ENCODE results near the gene AFAP1L1.
A peak's percentile ranks its signal among the peaks of the same experiment; 100 is the strongest.

The AFAP1L1 gene

DNA sequence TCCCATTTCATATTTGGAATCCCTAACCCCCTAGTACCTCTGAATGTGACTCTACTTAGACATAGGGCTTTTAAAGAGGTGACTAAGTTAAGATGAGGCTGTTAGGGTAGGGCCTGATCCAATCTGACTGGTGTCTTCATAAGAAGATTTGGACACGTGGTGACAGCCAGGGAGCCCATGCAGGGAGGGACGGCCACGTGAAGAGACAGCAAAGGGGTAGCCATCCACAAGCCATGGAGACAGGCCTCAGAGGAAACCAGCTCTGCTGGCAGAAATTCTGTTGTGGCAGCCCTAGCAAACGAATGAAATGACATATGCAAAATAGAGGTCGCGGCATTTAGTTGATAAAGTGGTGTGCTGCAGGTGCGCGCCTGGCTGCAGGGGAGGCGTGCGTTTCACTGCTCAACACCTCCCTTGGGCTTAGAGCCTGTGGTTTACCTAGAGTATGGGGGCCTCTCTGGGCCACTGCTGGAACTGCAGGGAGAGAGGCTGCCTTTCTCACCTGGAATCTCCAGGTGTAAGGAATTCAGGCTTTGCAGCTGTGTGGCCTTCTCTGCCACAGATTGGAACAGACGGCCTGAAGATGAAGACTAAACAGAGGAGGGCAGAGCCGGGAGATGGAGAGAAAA is 7.1 kb upstream of the AFAP1L1 start:
- in situ Hi-C loops (cut with HindIII; ENCODE audit: low pct_ligation_motif_present, low sequenced_read_pairs): no loop called here
- Histone ChIP-seq H3K4me3 (ENCODE audit: low read depth, low read length) (no peak overlapping the region), H3K27me3 (replicated peaks) (no peaks in the 10 kb centered on the region), H3K27ac (no peak overlapping the region), H3K36me3 (replicated peaks) (no peaks in the 10 kb centered on the region)
- no peak for DNase-seq
- TF ChIP-seq, protein P1, sequence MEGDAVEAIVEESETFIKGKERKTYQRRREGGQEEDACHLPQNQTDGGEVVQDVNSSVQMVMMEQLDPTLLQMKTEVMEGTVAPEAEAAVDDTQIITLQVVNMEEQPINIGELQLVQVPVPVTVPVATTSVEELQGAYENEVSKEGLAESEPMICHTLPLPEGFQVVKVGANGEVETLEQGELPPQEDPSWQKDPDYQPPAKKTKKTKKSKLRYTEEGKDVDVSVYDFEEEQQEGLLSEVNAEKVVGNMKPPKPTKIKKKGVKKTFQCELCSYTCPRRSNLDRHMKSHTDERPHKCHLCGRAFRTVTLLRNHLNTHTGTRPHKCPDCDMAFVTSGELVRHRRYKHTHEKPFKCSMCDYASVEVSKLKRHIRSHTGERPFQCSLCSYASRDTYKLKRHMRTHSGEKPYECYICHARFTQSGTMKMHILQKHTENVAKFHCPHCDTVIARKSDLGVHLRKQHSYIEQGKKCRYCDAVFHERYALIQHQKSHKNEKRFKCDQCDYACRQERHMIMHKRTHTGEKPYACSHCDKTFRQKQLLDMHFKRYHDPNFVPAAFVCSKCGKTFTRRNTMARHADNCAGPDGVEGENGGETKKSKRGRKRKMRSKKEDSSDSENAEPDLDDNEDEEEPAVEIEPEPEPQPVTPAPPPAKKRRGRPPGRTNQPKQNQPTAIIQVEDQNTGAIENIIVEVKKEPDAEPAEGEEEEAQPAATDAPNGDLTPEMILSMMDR (IDR thresholded peaks at IDR 0.05; ENCODE audit: low read depth, low read length, missing control alignments): peak; percentile 69

DNA sequence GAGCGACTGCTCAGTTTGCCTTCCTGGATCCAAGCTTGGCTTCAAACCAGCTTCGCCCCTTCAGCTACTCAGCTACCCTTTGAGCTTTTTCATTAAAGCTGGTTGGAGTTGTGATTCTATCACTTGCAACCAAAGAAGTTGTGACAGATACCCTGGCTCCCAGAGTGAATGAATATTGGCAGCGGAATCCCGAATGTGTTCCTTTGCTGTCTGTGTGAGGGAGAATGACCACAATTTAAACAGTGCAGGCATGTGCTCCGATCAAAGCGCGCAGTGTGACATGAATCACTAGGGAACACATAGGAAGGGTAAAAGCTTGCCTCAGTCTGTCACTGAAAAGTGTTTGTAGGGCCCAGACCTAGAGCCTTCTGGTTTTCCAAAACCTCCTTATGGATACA is 6.6 kb upstream of the AFAP1L1 start:
- Histone ChIP-seq H3K27ac (no peak overlapping the region), H3K36me3 (replicated peaks) (no peaks in the 10 kb centered on the region), H3K4me3 (ENCODE audit: low read depth, low read length) (no peak overlapping the region), H3K27me3 (replicated peaks) (no peaks in the 10 kb centered on the region)
- in situ Hi-C loops (cut with HindIII; ENCODE audit: low pct_ligation_motif_present, low sequenced_read_pairs): no loop called here
- DNase-seq: no peak
- TF ChIP-seq, protein P1 (IDR thresholded peaks at IDR 0.05; ENCODE audit: low read depth, low read length, missing control alignments): no peak

DNA sequence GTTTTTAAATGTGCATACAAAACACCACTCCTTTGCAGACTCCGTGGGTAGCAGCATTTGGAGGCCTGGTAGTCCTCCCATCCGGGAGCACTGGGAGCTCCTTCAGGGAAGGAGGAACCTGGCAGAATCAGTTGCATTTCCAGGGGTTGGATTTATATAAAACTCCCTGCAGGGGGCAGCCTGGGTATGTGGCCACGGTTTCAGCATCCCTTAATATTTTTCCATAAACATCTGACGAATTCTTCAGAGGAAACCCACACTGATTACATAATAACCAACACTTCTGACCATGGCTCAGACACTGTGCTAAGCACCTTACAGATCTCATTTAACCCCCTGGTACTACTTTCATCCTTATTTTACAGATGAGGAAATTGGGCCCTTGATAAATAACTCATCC is 6.1 kb upstream of the AFAP1L1 start:
- TF ChIP-seq, protein P1 (IDR thresholded peaks at IDR 0.05; ENCODE audit: low read depth, low read length, missing control alignments): peak; percentile 73
- Histone ChIP-seq H3K27ac (no peak overlapping the region), H3K4me3 (ENCODE audit: low read depth, low read length) (no peak overlapping the region), H3K27me3 (replicated peaks) (no peaks in the 10 kb centered on the region), H3K36me3 (replicated peaks) (no peaks in the 10 kb centered on the region)
- in situ Hi-C loops (cut with HindIII; ENCODE audit: low pct_ligation_motif_present, low sequenced_read_pairs): no loop called here
- peak; percentile 38 for DNase-seq

DNA sequence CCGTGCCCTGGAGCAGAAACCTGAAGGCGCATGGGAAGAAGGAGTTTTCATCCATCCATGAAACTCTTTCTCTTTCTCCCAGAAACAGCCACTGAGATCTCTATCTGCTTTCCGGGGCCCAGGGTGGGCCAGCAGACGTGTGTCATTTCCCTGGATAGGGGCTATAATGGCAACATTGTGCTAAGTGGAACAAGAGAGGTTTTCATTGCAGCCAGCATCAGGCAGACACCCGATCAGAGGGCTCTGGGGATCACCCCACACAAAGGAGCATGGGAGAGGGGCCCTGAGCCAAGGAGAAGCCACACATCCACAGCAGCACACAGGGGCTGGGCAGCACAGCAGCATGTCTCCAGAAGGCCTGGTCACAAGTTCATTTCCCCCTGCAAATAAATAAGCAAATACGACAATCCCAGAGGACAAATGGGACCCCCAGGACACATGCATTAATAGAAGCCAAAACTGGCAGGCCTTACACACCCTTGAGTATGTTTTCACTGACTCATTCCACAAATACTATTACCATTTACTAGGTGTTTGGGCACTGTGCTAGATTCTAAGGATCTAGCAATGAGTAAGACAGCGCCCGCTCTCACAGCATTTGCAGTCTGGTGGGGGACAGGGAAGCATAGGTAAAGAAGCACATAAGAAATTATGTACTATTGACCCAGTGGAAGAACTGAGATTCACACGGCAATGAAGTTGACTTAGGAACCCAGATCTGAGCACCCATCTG is 4.3 kb upstream of the AFAP1L1 start:
- Histone ChIP-seq H3K27me3 (replicated peaks) (no peaks in the 10 kb centered on the region), H3K27ac (no peak overlapping the region), H3K36me3 (replicated peaks) (no peaks in the 10 kb centered on the region), H3K4me3 (ENCODE audit: low read depth, low read length) (no peak overlapping the region)
- no peak for DNase-seq
- in situ Hi-C loops (cut with HindIII; ENCODE audit: low pct_ligation_motif_present, low sequenced_read_pairs): no loop called here
- TF ChIP-seq, protein P1 (IDR thresholded peaks at IDR 0.05; ENCODE audit: low read depth, low read length, missing control alignments): no peak

DNA sequence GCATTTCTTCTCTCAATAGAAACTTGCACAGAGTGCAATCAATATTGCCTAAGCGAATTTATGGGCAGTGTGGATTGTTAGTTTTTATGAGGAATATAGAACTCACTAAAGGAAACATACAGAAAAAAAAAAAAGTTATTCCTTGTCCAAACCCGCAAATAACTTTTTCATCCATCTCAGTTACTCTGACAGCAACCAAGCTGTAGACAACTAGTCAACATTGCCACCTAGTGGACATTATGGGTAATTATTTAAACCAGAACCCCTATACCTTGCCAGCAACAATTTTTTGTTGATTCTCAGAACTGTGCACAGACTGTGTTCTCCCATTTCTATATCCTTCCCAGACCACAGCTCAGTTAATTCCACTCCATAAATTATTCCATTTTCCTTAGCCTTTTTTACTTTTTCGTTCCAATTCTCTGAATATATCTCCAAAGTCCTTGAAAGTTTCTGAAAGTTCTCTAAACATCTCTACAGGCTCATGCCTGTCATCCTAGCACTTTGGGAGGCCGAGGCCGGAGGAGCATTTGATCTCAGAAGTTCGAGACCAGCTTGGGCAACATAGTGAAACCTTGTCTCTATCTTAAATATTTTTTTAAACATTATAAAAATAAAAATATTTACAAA is 2.6 kb upstream of the AFAP1L1 start:
- H3K27ac ChIP-seq: no peak overlapping the region
- no peak overlapping the region for H3K4me3 ChIP-seq (ENCODE audit: low read depth, low read length)
- in situ Hi-C loops (cut with HindIII; ENCODE audit: low pct_ligation_motif_present, low sequenced_read_pairs): no loop called here
- TF ChIP-seq, protein P1 (IDR thresholded peaks at IDR 0.05; ENCODE audit: low read depth, low read length, missing control alignments): peak; percentile 52
- DNase-seq: no peak
- H3K27me3 ChIP-seq (replicated peaks): no peaks in the 10 kb centered on the region
- no peaks in the 10 kb centered on the region for H3K36me3 ChIP-seq (replicated peaks)
